Stimulated activated CD8-positive, alpha-beta memory T cell treated with anti-CD3 and anti-CD28 coated beads, Interleukin-15, amount 100 ng/mL, for 1 hour (primary cell): Measurements from ENCODE around the gene DCTN3.

Source experiments
- DNase-seq: peaks from one replicate; pipeline ENCODE4 v3.0.0-alpha.2; 2020; ENCODE audit warnings: low read depth

DCTN3 gene

DNA sequence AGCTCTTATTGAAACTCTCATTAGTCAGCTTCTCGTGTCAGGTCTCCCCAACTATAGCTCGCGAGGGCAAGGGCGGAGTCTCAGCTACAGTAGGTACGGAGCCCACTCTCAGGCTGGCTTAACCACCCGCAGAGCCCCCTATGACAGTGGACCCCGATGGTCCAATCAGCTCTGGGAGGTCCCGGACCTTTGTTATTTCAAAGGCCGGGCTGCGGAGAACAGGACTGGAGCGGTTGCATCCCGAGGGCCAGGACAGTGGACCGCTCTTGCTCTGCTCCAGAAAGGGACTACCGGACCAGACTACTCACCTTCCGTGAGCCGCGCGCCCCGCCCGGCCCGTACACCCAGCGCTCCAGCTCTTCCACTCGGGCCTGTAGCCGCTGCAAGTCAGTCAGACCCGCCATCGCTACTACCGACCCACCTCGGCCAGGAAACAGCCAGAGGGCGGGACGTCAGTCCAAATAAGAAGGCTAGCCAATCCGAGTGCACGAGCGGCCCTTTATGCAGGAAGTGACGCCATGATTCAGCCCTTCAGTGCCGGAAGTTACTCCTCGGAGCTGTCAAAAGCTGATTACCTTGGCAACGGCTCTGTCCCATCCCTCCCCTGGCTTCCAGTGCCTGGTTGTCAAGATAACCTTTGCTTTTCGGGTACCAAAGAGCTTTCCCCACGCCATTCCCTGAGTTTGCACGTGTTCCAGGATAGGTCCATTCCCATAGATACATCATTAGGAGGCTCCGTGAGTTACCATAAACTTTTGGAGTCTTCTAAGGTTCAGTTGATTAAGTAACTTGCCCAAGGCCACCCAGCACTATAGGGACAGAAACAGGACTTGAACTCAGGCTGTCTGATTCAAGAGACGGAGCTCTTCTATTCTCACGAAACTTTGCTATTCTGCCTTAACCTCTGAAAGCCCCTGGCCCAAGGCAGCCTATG, at the start of gene DCTN3:
DCTN3 (minus strand) TSS at position 435 of the 934 bp plus-strand sequence; CDS start at position 404, 31 bp downstream.
- peak; percentile 80 for DNase-seq

DNA sequence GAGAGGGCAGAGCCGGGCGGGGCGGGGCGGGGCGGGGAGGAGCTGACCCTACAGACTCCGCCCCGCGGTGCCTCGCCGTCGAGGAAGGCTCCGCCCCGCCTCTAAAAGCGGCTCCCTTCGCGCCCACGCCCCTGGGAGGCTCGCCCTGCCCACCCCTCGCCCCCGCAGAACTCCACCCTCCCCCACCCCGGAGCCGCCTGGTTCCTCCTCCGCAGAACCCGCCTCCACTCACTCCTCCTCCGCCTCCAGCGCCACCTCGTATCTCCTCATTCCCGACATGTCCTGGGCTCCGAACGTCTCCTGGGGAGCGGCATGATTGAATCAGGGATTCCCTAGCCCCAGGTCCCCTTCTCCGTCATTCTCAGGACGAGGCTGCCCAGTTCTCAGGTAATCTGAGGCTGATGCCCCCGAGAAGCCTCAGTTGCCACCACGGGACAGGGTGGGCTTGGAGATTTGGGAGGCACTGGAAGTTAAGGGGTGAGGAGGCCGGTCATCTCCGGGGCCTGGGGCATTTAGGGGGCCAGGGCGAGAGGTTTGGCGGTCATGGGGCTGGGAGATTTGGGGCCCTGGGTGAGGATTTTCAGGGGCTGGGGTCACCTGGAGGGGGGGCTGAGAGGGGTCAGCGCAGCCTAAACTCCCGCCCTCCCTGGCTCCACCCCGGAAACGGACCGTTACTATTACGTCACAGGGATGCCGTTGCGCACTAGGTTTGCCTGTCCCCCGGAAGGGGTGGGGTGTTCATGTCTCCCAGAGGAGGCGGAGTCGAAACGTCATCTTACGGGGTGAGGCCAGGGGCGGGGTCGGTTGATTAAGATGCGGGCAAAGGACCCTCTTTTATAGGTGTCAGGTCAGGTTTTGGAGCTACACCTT, 45.3 kb upstream of the DCTN3 start:
- peak; percentile 79 for DNase-seq

DNA sequence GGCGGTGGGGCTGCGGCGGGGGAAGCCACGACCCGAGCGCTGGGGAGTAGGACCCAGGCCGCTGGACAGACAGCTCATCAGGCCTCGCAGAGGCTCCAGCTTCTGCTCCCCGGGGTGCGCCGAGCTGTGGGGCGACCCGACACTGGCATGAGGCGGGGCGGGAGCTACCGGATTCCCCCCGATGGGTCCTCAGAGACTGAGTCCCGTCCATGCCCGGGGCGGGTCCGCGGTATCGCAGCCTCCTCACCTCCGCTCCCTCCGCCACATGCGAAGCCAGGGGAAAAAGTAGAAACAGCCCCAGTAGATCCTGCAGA, 44.7 kb upstream of the DCTN3 start:
- DNase-seq, result no peak

DNA sequence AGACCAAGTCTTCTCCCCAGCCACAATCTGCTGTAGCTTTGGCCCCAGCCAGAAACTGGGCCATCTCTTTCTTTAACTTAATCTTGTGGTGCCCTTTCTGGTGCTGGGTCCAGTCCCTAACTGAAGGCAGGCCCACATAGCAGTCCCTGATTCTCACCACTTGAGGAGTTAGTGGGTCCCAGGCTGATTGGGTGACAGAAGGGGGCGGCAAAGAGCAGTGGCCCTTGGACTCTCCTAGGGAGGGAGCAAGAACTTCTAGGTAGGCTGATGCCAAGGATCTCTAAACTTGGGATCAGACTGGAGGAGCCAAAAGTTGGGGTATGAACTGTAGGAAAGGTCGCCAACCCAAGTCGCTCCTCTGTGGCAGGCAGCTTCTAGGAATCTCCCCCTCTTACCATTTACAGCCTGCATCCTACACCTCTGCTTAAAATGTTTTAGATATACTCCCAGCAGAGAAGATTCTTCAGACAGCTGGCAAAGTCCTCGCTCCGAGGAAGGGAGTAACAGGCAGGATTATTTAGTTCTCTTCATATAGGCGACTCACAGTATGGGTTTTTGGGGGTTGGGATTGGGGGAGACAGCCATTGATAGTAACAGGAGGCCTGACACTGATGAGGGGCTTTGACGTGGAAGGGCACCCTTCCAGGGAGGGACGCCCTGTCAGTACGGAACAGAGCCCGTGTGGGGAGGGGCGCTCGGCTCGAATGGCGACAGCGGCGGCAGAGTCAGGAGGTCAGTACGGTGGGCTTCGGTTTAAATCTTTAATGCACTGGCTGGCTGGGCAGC, 44.2 kb upstream of the DCTN3 start:
- DNase-seq, result peak; percentile 56

DNA sequence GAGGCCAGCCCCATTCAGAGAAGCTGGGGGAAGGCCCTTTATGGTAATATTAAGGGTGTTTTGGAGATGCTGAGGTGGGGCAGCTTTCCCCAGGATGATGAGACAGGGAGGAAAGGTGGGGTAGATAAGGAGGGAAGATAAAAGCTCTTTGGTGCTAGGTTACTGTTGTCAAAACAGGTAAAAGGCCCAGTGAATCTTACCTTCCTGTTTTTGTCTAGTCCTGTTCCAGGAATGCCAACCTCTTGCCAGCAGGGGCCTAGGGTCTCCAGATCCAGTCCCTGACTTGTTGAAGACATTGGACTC, 43.0 kb upstream of the DCTN3 start:
- DNase-seq, result no peak

DNA sequence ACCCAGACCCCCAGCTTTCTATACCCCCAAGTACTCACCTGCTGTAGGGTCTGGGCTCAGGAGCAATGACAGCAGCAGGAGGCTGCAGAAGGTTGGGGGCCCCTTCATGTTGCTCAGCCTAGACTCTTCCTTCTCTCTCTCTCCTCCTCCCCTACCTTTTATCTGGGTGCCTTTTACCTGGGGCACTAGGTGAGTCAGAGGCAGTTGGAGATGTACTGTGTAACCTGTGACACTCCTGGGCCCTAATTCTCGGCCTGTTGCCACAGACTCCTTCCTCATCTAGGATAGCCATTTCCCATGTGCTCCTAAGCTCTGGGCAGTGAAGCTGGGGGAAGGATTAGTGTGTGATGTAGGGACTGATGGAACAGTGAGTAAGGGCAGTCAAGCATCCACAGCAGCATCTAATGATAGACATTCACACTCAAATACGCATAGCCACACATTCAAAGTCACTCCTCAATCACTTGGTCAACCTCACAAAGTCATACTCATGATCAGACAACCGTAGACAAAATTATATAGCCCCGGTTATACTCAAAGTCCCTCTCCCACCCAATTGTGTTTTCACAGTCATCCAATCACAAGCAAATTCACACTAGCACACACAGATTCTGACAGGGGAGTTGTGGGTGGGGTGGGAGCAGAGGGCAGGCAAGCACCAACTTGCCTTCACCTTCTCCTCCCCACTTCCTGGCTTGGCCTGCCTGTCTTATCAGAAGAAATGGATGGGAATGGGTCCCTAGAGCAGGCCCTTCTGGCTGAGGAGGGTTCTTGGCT, 42.4 kb upstream of the DCTN3 start, which contains the start of gene CCL27:
CCL27 (minus strand) TSS at position 132 of the 777 bp plus-strand sequence; CDS start at position 108, 24 bp downstream.
- no peak for DNase-seq

DNA sequence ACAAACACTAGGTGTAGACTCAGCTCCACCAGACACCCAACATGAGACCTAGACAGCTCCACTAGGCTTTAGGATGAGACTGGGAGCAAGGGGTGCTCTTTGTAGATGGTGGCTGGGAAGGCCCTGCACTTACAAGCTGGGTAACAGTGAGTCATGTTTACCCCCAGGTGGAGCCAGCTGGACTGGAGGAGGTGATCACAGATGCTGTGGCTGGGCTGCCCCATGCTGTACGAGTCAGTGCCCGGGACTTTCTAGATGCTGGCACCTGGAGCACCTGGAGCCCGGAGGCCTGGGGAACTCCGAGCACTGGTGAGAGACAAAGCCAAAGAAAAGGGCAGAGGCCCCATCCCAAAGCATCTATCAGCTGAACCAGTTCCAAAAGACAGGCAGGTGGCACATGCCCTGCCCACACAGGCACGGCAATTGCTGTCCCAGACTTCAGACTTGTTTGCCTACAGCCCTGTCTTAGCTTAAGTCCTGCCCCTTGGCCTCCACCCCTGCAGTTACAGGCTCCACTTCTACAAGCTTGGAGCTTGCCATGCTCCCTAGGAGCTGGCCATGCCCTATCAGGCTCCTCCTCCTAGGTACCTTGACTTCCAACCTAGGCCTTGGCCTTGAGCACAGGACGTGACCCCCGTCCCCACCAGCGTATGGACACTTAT, 39.4 kb upstream of the DCTN3 start:
- DNase-seq, result no peak

DNA sequence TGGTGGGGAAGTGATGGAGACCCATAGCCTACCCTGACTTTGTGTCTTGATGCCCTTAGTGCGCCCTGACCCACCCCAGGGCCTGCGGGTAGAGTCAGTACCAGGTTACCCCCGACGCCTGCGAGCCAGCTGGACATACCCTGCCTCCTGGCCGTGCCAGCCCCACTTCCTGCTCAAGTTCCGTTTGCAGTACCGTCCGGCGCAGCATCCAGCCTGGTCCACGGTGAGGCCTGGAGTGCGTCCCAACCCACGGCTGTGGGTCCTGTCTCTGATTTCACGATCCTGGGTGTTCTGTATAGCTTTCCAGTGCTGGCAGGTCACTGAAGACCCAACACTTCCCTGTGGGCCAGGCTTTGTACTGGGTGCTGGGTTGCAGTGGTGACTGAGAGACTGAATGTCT, 38.2 kb upstream of the DCTN3 start:
- DNase-seq, result no peak

DNA sequence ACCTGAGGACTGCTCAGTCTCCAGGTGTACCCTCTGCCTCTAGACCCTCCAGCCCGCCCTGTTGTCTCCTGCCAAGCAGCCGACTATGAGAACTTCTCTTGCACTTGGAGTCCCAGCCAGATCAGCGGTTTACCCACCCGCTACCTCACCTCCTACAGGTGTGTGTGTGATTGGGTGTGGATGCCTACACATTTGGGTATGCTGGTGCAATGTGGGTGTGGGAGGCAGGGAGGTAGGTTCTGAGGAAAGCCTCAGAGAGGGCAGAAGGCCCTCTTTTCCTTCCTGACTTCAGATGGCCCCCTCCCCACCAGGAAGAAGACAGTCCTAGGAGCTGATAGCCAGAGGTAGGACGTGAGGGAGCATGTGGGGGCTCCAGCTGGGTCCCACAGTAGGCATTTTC, 36.7 kb upstream of the DCTN3 start:
- no peak for DNase-seq

DNA sequence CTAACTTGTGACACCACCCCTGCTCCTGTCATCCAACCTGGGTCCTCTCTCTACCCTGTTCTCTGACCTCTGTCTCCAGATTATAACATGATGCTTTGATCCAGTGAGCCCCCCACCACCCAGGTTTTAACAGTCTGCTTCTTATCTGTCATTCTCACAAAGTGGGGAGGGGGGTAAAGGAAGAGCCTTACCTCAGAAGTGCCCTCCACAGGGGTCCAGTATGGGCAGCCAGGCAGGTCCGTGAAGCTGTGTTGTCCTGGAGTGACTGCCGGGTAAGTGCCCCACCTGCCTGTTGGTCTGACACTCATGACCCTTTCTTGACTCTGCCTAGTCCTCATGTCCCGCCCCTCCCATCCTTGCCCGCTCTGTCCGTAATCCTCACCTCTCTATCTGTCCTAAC, 35.1 kb upstream of the DCTN3 start:
- DNase-seq, result no peak

DNA sequence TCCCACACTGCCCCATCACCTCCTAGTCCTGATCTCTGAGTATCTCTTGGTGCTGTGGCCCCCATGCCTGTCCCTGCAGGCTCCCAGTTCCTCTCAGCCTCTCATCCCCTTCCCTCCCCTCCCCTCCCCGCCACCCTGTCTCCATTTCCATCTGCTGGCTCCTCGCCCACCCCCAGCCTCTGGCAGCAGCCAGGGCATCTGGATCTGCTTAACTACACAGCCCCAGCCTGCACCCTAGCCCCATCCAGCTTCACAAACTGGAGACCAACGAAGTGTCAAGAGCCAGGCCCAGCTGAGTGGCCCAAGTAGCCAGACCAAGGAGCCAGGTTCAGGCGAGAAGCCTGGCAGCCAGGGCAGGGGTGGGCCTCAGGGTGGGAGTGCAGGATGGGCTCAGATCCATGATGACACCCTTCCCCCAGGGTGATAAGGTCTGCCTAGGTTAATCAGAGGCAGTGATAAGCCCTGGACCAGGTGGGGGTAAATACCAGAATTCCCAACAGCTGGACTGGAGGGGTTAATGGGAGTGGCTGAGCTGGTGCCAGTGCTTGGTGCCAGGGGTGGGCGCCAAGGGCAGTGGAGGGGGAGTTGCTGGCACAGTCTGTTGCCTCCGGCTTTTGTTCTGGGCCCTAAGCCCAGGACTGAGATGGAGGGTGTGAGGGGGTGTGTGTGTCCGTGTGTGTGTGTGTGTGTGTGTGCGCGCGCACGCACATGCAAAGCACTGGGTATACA, 34.2 kb upstream of the DCTN3 start:
- no peak for DNase-seq

DNA sequence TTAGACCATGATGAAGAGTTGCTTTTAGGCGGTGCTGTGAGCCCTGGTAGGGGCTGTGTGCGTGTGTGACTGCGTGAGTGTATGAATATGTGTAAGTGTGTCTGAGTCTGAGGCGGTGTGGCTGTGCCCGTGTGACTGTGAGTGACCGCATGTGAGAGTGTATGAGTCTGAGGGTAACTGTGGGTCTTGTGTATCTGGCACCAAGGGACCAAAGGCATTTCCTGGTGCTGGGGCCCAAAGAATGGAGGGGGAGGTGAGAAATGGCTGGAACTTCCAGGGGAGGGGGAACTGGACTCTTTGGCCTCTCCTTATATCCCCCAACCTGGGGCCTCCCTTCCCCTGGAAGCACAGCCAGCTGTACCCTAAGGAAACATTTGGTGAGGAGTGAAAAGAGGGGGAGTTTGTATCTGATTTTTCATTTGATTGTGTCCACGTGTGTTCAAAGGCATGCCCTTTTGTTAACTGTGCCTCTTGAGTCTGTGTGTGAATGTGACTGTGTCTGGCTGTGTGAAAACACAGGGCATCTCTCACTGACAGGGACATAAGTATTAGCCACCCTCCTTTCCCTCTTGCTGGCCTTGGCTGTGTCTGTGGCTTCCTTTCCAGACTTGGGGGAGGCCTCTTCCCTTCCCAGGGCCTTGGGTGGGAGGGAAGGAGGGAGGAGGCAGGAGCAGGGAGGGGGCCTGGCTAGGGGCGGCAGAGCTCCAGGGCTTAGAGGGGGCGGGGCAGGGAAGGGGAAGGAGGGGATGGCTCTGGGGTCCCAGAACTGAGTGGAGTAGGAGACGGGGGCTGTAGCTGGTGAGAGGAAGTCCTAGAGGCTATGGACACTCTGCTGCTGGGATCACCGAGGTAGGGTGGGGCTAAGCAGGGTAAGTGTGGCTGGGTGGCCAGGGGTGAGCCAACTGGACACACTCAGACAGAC, 33.1 kb upstream of the DCTN3 start:
- DNase-seq, result no peak

DNA sequence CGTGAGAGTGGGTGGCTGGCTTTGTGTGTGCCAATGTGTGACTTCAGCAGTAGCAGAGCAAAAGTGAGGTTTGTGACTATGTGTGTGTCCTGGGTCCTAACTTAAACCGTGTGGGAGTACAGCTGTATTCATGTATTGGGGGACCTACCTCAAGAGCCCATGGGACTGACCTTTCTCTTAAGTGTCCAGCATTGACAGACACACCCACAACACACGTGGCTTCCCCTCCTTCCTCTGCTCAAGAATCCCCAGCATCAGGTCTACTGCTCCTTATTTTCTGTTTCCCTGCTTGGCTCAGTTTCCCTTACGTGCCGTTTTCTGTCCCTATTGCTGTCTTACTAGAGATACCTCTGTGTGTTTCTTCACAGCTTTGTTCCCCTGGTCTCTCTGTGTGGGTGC, 32.3 kb upstream of the DCTN3 start:
- DNase-seq, result no peak

DNA sequence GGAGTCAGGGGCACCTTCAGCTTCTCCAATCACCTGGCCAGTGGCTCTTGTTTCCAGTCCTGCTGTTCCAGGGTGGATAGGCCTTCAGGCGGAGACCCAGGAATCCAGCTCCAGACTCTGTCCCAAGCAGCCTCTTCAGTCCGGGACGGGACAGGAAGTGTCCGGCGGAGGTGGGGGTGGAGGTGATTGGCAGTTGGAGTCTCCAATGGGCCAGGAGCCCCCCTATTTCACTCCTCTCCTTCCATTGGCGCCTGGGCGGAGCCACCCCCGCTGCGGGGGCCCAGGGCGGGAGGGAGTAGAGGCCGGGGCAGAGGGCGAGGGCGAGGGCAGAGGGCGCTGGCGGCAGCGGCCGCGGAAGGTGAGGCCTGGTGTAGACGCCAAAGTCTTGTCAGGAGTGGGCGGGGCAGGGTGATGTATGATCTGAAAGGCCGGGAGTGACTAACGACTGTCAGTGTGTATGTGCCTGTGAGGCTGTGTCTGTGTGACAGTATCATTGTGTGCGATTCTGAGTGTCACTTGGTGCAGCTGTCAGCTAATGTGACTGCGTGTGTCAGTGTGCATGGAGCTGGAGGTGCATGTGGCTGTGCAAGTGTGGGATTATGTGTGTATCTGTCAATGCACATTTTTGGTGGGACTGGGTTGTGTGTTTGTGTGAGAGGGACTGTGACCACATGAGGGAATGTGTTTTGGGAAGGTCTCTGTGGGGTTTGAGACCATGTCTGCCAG, 31.7 kb upstream of the DCTN3 start, which contains the start of gene IL11RA:
IL11RA (plus strand) TSS at position 310 of the 726 bp plus-strand sequence. CDS start 3,033 bp downstream, outside the sequence.
- no peak for DNase-seq

DNA sequence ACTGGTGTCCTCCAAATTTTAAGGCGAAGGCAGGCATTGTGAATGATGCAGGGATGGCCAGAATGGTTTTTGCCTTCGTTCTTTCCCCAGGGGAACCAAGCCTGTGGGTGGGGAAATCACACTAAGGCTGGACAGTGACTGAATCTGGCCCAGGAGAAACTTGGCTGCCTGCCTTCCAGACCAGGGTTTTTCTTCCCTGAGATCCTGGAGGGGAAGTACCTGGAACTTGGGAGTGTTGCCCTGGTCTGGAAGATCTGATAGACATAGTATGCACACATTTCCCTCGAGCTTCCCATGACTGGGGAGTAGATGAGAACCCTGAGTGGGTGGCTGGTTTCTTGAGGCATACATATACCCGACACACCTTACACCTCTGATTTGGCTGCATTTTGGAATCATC, 31.0 kb upstream of the DCTN3 start:
- DNase-seq, result no peak

DNA sequence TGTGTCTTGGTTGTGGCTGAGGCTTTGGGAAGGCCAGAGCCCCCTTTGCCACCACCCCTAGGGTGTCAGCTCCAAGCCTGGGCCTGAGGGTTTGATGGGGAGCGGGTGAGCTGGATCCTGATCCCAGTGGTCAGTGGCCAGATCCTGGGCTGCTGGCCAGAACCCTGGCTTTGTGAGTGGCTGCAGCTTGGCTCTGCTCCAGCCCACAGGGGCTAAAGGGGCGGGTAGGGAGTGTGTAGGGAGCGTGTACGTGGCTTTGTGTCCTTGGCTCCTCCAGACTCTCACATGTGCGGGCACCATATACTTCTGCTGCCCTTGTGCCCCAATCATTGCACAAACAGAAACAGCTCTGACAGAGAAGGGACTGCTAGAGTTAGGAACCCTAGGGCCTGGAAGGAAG, 30.5 kb upstream of the DCTN3 start:
- DNase-seq, result no peak

DNA sequence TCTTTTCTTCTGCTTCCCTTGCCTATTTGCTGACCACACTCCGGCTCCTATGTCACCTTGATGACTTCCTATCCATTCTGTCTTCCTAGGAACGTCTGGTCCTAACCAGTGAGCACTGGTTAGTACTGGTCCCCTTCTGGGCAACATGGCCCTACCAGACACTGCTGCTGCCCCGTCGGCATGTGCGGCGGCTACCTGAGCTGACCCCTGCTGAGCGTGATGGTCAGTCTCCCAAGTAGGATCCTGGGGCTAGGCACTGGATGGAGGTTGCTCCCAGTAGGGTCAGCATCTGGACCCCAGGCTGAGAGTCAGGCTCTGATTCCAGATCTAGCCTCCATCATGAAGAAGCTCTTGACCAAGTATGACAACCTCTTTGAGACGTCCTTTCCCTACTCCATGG, 28.4 kb upstream of the DCTN3 start:
- no peak for DNase-seq

DNA sequence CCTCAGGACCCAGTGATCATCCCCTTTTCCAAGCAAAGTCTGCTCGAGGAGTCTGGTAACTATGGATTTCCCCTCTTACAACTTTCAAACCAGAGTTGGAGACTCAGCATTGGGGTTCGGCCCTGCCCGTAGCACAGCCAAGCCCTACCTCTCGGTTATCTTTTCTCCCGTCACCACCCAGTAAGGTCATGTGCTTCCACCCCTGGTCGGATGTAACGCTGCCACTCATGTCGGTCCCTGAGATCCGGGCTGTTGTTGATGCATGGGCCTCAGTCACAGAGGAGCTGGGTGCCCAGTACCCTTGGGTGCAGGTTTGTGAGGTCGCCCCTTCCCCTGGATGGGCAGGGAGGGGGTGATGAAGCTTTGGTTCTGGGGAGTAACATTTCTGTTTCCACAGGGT, 27.4 kb upstream of the DCTN3 start:
- no peak for DNase-seq

DNA sequence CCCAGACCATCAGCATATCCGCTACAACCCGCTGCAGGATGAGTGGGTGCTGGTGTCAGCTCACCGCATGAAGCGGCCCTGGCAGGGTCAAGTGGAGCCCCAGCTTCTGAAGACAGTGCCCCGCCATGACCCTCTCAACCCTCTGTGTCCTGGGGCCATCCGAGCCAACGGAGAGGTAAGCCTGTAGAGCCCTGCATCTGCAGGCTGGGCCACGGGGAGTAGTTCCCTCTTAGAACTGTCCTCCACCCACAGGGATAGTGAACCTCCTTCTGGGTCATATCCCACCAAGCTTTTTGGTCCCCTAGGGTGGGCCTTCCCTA, 26.7 kb upstream of the DCTN3 start:
- DNase-seq, result no peak
